ENCODE results near the gene YWHAE. TPM values are rescaled to one million over a fixed set of nuclear protein-coding genes. Genes with fewer than 3 reads are reported as not detected.
"Not testable (repeated sequence)": the region's sequence is repeated elsewhere in the genome, so short reads cannot be mapped to it uniquely, and the experiment has no call there.

YWHAE gene
- polyA plus RNA-seq, 3 donors from 2014 or later = 45.9 to 53.5 (median 48.4) TPM

DNA sequence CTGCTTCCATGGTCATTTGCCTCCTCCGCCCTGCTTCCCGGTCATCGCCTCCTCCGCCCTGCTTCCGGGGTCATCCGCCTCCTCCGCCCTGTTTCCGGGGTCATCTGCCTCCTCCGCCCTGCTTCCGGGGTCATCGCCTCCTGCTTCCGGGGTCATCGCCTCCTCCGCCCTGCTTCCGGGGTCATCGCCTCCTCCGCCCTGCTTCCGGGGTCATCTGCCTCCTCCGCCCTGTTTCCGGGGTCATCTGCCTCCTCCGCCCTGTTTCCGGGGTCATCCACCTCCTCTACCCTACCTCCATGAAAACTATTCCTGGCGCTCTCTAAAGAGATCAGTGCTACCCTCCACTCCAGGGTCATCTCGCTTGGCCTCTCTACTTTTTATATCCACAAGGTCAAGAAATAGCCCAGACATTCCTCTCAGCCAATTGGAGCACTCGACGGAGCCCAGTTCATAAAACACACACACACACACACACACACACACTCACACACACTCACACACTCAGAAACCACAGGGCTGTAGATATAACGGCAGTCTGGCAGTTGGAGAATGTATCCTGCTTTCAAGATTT, 75.7 kb downstream of the YWHAE start:
- peak; percentile 5 to 54 (median 29) for DNase-seq
- peaks cover 0 to 8% (median 7%) of the 10 kb centered on the region in 3 donors for H3K27me3 Mint-ChIP-seq (ENCODE audit: low read depth in 3 of 3)
- H3K4me1 Mint-ChIP-seq = peaks cover 0 to 5% of the 10 kb centered on the region in 2 donors
- peak overlapping the region in 5 of 6 donors; percentile 48 to 78 (median 71) for H3K27ac Mint-ChIP-seq
- peak overlapping the region in 4 of 5 donors; percentile 22 to 81 (median 64) for H3K4me3 Mint-ChIP-seq
- no peaks in the 10 kb centered on the region for H3K9me3 Mint-ChIP-seq
- no peaks in the 10 kb centered on the region for H3K36me3 Mint-ChIP-seq

DNA sequence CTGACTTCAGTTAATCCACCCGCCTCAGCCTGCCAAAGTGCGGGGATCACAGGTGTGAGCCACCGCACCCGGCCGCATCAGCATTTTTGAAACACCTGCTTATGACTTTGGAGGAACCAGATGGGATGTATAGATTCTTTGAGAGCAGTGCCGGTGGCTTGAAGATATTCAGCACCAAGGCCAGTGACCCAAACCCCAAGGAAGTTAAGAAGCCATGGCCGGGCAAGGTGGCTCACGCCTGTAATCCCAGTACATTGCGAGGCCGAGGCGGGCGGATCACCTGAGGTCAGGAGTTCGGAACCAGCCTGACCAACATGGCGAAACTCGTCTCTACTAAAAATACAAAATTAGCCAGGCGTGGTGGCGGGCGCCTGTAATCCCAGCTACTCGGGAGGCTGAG, 76.7 kb downstream of the YWHAE start:
- no peak for DNase-seq
- Mint-ChIP-seq H3K27me3 (ENCODE audit: low read depth in 3 of 3) (peaks cover 0 to 8% (median 7%) of the 10 kb centered on the region in 3 donors), H3K4me3 (no peak overlapping the region), H3K4me1 (peaks cover 0 to 5% of the 10 kb centered on the region in 2 donors), H3K27ac (no peak overlapping the region), H3K36me3 (no peaks in the 10 kb centered on the region), H3K9me3 (no peaks in the 10 kb centered on the region)

DNA sequence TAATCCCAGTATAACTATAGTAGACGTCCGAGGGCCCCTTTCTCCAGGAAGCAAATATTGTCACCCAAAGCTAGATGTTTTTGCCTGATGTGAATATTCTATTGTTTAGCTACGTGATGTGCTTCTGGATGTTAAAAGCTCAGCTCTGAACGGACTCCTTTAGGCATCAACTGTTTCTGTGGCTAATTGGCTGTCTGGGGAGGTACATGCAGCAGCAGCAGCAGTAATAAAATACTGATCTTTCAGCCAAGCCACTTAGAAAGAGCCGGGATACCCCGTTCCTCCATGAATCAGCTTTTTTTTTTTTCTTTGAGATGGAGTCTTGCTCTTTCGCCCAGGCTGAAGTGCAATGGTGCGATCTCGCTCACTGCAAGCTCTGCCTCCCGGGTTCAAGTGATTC, 77.5 kb downstream of the YWHAE start:
- H3K27me3 Mint-ChIP-seq (ENCODE audit: low read depth in 3 of 3) = peaks cover 0 to 8% (median 7%) of the 10 kb centered on the region in 3 donors

DNA sequence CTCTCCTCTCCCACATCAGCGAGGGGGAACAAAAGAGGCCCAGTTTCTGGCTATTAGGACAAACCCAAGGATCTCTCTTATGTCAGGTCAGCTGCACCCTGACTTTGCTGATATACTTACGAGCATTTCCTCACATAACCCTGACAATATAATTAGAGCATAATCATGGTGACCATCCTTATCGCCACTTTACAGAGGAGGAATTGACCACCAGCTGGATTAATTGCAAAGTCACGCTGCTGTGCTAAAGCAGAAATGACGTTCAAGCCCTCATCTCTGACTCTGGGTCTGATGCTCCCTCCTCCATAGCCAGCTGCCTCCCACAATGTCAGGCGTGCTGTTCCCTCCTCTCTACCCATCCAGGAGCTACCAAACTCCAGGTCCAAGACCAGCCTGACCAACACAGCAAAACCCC, 78.0 kb downstream of the YWHAE start:
- H3K4me1 Mint-ChIP-seq = peaks cover 0 to 5% of the 10 kb centered on the region in 2 donors
- H3K27me3 Mint-ChIP-seq (ENCODE audit: low read depth in 3 of 3) = peaks cover 0 to 8% (median 7%) of the 10 kb centered on the region in 3 donors
- H3K27ac Mint-ChIP-seq = no peak overlapping the region
- no peak overlapping the region for H3K4me3 Mint-ChIP-seq
- DNase-seq = no peak
- H3K36me3 Mint-ChIP-seq = no peaks in the 10 kb centered on the region
- H3K9me3 Mint-ChIP-seq = no peaks in the 10 kb centered on the region

More for the DNA sequence above, 77.5 kb downstream of the YWHAE start:
- Mint-ChIP-seq H3K36me3 (no peaks in the 10 kb centered on the region), H3K4me1 (peaks cover 0 to 5% of the 10 kb centered on the region in 2 donors), H3K4me3 (no peak overlapping the region), H3K27ac (no peak overlapping the region), H3K9me3 (no peaks in the 10 kb centered on the region)
- DNase-seq = no peak

DNA sequence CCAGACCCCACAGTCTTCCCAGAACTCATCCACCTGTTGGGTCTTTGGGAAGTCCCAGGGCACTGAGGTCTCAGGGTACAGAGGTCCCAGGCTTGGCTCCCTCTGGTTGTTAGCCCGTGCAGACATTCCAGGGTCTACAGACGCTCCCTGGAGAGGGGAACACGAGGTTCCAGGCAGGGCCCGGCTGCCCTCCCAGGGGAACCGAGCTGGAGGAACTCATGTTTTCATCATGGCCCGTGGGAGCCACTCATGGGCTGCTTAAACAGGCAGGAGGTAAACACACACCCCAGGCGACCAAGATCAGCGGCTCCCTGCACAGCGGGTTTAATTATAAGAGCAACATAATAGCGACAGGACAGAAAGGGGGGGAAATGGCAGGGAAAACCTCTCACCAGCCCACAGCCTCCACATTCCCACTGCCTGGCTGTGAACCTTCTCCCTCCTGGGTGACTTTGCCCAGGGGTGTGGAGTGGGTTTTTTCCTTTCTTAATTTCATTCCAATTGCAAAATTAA, 84.1 kb downstream of the YWHAE start:
- peaks cover 0 to 4% (median 2%) of the 10 kb centered on the region in 3 donors for H3K27me3 Mint-ChIP-seq (ENCODE audit: low read depth in 3 of 3)

DNA sequence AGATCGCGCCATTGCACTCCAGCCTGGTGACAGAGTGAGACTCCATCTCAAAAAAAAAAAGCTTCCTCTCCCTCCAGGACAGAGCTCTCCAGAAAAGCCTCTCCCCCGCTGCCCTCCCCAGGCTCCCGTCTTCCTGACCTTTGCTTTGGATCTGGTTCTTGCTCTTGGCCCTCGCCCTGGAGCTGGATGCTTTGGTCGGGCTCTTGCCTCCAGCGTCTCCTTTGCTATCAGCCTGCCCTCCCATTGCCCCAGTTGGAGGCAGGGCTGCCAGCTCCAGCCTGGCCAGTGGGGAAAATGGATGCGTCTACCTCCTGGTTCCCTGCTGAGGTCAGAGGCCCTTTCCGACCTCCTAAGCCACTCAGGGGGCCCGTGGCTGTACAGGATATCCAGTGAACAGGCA, 84.6 kb downstream of the YWHAE start:
- Mint-ChIP-seq H3K36me3 (no peaks in the 10 kb centered on the region), H3K27ac (no peak overlapping the region), H3K4me3 (no peak overlapping the region), H3K27me3 (ENCODE audit: low read depth in 3 of 3) (peaks cover 0 to 4% (median 2%) of the 10 kb centered on the region in 3 donors), H3K4me1 (no peaks in the 10 kb centered on the region), H3K9me3 (no peaks in the 10 kb centered on the region)
- no peak for DNase-seq

More for the DNA sequence above, 84.1 kb downstream of the YWHAE start:
- Mint-ChIP-seq H3K4me3 (no peak overlapping the region), H3K9me3 (no peaks in the 10 kb centered on the region), H3K36me3 (no peaks in the 10 kb centered on the region), H3K4me1 (no peaks in the 10 kb centered on the region), H3K27ac (no peak overlapping the region)
- no peak for DNase-seq

DNA sequence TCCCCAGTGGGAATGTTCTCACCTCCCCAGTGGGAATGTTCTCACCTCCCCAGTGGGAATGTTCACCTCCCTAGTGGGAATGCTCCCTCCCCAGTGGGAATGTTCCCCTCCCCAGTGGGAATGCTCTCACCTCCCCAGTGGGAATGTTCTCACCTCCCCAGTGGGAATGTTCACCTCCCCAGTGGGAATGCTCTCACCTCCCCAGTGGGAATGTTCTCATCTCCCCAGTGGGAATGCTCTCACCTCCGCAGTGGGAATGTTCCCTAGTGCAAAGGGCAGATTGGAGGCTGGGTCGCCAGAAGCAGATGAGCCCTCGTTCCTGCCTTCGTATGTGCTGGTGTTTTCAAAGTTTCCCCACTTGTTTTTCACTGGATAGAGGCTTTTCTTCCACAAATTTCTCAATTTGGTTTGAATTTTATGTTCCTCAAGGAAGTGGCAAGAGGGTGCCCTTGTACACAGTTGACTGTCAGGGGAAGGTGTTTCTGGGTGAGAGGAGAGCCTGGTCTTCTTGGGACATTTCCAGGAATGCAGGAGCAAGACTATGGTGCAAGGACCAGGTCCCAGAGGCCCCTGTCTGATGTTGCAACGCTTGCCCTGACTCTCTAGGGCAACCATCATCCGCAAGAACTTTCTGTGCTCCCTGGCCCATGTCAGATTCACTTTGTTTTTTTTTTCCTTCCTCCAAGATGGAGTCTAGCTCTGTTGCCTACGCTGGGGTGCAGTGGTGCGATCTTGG, 86.6 kb downstream of the YWHAE start:
- no peak for DNase-seq
- Mint-ChIP-seq H3K4me3 (no peak overlapping the region), H3K27ac (no peak overlapping the region)

DNA sequence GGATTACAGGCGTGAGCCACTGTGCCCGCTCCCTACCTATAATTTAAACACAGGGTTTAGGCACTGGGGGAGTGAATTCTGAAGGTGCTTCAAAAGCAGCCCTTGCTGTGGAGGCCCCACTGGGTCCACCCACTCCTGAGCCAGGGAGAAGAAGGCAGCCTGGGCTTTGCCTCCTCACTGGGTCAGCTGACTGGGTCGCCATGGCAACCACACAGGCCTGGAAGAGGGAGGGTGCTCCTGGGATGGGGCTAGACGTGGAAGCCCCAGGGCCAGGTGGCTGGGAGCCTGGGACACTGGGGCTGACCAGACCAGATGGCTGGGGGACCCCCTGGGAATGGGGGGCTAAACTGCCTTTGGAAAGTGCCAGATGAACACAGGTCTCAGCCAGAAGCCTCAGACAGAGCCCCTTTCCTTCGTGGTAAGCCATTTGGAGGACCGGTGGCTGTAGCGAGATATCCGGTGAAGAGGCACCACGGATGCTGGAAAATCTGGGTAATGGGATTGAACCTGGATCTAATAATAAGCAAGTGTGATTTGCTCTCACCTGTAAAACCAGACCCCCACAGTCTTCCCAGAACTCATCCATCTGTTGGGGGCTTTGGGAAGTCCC, 87.7 kb downstream of the YWHAE start:
- no peak overlapping the region for H3K27ac Mint-ChIP-seq
- H3K4me1 Mint-ChIP-seq = no peaks in the 10 kb centered on the region
- no peaks in the 10 kb centered on the region for H3K36me3 Mint-ChIP-seq
- peaks cover 2 to 4% (median 3%) of the 10 kb centered on the region in 3 donors for H3K27me3 Mint-ChIP-seq (ENCODE audit: low read depth in 3 of 3)
- H3K9me3 Mint-ChIP-seq = no peaks in the 10 kb centered on the region
- H3K4me3 Mint-ChIP-seq = no peak overlapping the region
- DNase-seq = no peak

More for the DNA sequence above, 86.6 kb downstream of the YWHAE start:
- no peaks in the 10 kb centered on the region for H3K36me3 Mint-ChIP-seq
- H3K27me3 Mint-ChIP-seq (ENCODE audit: low read depth in 3 of 3) = peaks cover 0 to 2% (median 0%) of the 10 kb centered on the region in 3 donors
- no peaks in the 10 kb centered on the region for H3K4me1 Mint-ChIP-seq
- H3K9me3 Mint-ChIP-seq = no peaks in the 10 kb centered on the region

DNA sequence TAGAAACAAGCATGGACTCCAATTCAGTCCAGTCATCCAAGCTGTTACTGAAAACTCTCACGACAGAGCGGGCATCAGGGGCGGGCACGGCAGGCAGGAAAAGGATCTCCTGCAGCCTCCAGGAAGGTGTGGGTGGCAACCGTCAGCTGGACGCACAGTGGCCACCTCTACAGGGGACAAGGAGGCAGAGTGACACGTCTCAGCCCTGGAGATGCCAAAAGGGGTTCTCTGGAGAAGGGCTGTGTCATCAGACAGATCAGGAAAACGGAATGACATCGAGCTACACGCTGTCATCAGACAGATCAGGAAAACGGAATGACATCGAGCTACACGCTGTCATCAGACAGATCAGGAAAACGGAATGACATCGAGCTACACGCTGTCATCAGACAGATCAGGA, 92.2 kb downstream of the YWHAE start:
- not testable (repeated sequence) for H3K27me3 Mint-ChIP-seq (ENCODE audit: low read depth in 3 of 3); H3K27ac Mint-ChIP-seq; H3K36me3 Mint-ChIP-seq; H3K9me3 Mint-ChIP-seq; DNase-seq; H3K4me3 Mint-ChIP-seq; H3K4me1 Mint-ChIP-seq

DNA sequence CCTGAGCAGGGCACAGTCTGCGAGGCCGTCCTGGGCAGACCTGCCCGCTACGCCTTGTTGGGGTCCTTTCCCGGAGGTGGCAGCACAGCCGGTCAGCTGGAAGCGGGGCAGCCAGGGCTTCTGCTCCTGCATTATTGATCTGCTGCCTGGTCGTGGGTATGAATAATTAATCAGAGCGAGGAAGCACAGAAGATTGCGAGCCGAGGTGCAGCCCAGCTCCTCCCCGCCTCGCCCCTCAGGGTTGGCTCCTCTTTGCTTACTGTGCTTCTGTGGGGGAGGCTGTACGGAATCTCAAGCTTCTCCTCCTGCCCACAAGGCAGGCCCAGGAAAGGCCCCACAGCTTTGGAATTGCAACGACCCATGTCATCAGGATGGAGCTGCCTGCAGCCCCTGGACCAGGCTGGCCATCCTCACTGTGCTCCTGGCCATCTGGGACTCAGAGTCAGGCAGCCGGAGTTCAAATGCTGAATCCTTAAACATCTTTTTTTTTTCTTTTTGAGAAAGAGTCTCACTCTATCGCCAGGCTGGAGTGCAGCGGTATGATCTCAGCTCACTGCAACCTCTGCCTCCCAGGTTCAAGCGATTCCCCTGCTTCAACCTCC, 95.0 kb downstream of the YWHAE start:
- Mint-ChIP-seq H3K4me3 (no peak overlapping the region), H3K27ac (no peak overlapping the region), H3K4me1 (peaks cover 4 to 7% of the 10 kb centered on the region in 2 donors), H3K9me3 (peaks cover 0 to 2% (median 0%) of the 10 kb centered on the region in 6 donors), H3K36me3 (peaks cover 0 to 6% (median 0%) of the 10 kb centered on the region in 3 donors), H3K27me3 (ENCODE audit: low read depth in 3 of 3) (peaks cover 3 to 7% (median 7%) of the 10 kb centered on the region in 3 donors)
- DNase-seq = no peak

DNA sequence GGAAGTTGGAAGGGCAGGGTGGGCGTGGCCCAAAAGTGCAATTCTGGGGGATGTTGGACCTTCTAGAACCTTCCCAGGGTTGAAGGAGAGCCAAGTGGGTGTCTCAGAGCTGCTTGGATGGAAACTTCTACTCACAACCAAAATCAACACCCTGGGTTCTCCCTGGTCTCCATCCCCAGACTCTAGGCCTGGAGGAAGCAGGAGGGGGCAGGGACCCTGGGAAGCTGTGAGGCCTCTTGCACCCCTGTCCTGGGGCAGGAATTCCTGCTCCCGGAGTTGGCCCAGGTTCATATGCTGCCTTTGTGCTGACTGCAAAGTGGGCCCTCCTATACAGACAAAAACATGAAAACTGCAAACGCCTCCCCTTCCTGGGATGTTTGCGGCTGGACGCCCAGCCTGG, 95.5 kb downstream of the YWHAE start:
- no peak overlapping the region for H3K4me3 Mint-ChIP-seq
- no peak overlapping the region for H3K27ac Mint-ChIP-seq
- H3K36me3 Mint-ChIP-seq = peaks cover 0 to 6% (median 0%) of the 10 kb centered on the region in 3 donors
- H3K4me1 Mint-ChIP-seq = peaks cover 6 to 10% of the 10 kb centered on the region in 2 donors
- peaks cover 4 to 9% (median 7%) of the 10 kb centered on the region in 3 donors for H3K27me3 Mint-ChIP-seq (ENCODE audit: low read depth in 3 of 3)
- peaks cover 0 to 2% (median 0%) of the 10 kb centered on the region in 6 donors for H3K9me3 Mint-ChIP-seq
- no peak for DNase-seq

DNA sequence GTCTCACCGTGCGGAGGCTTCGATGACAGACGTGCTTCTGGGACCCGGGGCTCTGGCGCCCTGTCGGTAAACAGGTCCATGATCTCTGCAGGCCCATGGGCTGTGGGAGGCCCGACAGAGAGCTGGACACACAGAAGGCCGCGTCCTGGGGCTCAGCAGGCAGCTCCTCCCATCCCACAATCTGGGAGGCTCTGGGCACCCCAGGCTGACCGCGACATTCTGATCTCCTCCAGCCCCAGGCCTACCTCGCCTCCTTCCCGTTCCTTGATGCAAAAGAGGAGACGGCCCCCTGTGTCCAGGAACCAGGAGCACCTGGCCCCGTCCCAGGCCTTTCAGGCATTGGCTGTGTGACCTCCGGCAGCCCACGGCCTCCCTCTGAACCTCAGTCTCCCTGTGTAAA, 97.3 kb downstream of the YWHAE start:
- Mint-ChIP-seq H3K27ac (no peak overlapping the region), H3K4me1 (peaks cover 14 to 20% of the 10 kb centered on the region in 2 donors), H3K36me3 (peaks cover 0 to 6% (median 0%) of the 10 kb centered on the region in 3 donors), H3K27me3 (ENCODE audit: low read depth in 3 of 3) (peaks cover 4 to 8% (median 8%) of the 10 kb centered on the region in 3 donors), H3K9me3 (peaks cover 0 to 2% (median 0%) of the 10 kb centered on the region in 6 donors), H3K4me3 (no peak overlapping the region)
- DNase-seq = no peak

DNA sequence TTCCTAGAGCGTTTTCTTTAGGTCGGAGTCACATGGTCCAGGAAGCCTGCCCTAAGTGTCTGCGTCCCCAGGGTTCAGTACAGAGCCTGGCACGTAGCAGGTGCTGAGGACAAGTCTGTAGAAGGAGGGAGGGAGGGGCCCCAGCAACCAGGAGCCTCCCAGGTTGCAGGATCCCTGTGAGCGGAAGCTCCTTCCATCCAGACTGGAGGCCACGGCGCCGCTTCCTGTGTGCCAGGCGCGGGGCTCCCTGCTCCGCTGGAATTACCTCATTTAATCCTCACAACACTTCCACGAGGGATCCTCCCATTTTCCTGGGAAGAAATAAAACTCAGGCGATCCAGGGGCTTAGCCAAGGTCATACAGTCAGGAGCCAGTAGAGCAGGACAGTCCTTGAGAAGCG, 98.5 kb downstream of the YWHAE start:
- peaks cover 0 to 2% (median 0%) of the 10 kb centered on the region in 6 donors for H3K9me3 Mint-ChIP-seq
- H3K27me3 Mint-ChIP-seq (ENCODE audit: low read depth in 3 of 3) = peaks cover 4 to 8% (median 8%) of the 10 kb centered on the region in 3 donors
- no peak overlapping the region for H3K27ac Mint-ChIP-seq
- peaks cover 0 to 2% (median 0%) of the 10 kb centered on the region in 3 donors for H3K36me3 Mint-ChIP-seq
- no peak for DNase-seq
- peaks cover 24 to 32% of the 10 kb centered on the region in 2 donors for H3K4me1 Mint-ChIP-seq
- H3K4me3 Mint-ChIP-seq = no peak overlapping the region

All from immature natural killer cell (primary cell).